Sigmoid colon (tissue), 4 donors: ENCODE data around the gene KCNT1.

ENCODE experiments used
- CTCF ChIP-seq, 4 experiments: fragments of 450-650 bp in 3 of 4; fragments of 200-600 bp in 1 of 4; IDR thresholded peaks; one replicate each; pipeline ENCODE4 v1.5.1; 2016 to 2019; ENCODE audit warnings: antibody characterized with exemption in 4 of 4, mild to moderate bottlenecking in 3 of 4, moderate library complexity in 2 of 4
- EP300 ChIP-seq, 4 donors: sonication (generic); formaldehyde crosslinking; IDR thresholded peaks; one replicate each; pipeline ENCODE4 v1.6.1; 2017; ENCODE audit warnings: antibody characterized with exemption in 4 of 4
- POLR2A ChIP-seq, 2 donors: fragments of 450-650 bp; IDR thresholded peaks; one replicate each; pipeline ENCODE4 v1.6.1; 2016; ENCODE audit warnings: antibody characterized with exemption in 2 of 2, mild to moderate bottlenecking in 2 of 2, moderate library complexity in 2 of 2

- TF ChIP-seq CTCF (IDR thresholded peaks at IDR 0.05) (no peak), POLR2A (IDR thresholded peaks at IDR 0.05) (no peak), EP300 (IDR thresholded peaks at IDR 0.05) (no peak)
These were observed 25.1 kb upstream of the KCNT1 start for GRCh38 chr9:135676891-135677290.
